HG03457 (cell line): ENCODE results near the gene EXOSC10.

ENCODE experiments used
- ATAC-seq: cut with Tn5 transposase; IDR thresholded peaks from one replicate; pipeline ENCODE4 v1.9.1; 2021; ENCODE audit warnings: moderate number of reproducible peaks; ENCODE audit not compliant: unreplicated experiment

The EXOSC10 gene

DNA sequence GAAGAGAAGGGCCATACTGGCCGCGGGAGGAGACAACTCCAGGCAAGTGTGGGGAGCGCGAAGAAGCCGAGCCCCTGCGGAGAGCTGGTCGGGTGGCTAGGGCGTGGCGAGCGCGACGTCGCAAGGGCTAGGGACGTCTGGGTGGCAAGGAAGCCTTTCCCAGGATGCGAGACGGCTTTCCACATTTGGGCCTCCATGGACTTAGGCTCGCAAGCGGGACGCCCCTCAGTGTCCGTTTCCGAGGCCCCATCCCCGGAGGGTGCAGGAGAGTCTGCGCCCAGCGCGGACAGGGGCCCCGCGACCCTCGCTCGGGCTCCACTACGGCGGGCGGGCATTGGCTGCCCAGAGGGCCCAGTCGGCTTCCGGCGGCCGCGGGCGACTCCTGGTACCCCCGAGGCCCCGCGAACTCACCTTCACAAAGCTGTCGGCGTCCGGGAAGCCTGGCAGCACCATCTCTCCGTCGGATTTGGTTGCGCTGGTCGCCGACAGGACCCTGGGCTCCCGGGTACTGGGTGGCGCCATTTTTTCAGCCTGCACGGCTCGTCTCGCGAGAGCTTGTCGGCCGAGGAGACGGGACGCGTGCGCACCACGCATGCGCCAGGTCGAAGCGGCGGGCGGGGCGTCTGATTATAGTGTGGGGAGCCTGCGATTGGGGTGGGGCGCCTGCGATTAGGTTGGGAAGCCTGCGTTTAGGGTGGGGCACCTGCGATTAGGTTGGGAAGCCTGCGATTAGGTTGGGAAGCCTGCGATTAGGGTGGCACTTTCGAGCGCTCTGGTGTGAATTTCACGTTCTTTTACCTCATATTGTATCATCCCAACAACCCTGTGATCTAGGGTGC is at the start of gene EXOSC10:
EXOSC10 (minus strand) TSS at position 560 of the 839 bp plus-strand sequence; CDS start at position 522, 38 bp downstream.
- ATAC-seq, result peak; percentile 66

- no peak for ATAC-seq
These were observed 47.6 kb upstream of the EXOSC10 start for GRCh38 chr1:11147197-11147770.

GRCh38 chr1:11145741-11146140 is 46.1 kb upstream of the EXOSC10 start:
- ATAC-seq, result no peak

DNA sequence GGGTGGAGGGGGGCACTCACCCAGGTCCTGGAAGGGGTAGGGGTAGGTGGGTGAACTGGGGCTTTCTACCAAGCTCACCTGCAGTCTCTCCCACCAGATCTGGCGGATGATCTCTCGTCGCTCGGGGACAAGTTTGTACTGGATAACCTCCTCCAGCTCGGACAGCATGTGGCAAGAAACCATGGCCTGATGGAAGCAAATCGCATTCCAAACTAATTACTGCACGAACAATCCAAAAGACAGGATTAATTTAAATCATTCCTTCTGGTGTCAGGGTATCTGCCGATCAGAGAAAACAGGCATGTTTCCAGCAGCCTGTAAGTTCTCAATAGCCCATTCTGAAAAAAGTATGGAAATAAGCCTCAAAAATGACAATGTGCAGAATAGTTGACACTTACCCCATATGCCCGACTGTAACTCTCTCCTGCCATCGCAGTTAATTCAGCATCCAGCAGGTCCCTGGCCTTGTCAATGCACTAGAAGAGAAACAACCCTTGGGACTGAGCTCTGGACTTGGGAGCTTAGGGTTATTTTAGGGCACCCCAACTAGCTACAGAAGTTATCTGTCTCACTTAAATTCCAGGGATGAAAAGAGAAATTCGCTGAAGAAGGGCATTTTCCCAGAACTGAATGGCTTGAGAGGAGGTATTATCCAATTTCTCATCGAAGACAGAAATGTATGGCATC is 45.0 kb upstream of the EXOSC10 start:
- ATAC-seq, result no peak

- ATAC-seq, result no peak
These were observed 44.2 kb upstream of the EXOSC10 start for GRCh38 chr1:11143907-11144306.

- ATAC-seq, result no peak
These were observed 43.7 kb upstream of the EXOSC10 start for GRCh38 chr1:11143401-11143800.

DNA sequence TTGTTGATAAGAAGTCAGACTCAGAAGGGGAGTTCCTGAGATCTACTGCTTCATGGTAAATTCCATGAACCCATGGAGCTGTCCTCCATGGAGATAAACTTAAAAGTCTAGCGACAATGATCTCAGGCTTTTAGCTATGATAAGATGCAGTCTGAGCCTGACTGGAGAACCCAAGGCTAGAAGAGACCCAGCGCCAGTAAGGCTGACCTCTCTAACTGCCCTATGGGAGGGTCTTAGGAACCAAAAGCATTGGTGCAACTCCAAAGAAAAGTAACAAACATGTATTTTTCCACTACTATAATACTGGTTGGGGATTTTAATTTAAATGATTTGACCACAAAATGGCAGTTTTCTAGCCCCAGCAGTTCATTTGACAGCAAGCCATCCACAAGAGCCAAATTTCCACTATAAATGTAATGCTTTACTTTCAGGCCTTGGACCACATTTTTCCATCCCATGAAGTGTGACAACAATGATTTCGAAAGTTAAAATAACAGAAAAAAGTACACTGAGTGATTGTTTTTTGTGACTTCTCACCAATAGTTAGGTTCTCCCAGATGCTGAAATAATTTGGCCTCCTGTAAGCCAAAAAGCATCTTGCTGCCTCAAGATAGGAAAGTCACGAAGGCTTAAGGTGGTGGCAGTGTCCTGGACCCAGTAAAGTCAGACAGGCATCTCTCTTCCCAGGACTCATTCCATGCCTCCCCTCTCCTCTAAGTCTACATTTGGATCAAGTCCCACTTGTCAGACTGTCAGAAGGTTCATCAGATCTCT is 43.1 kb upstream of the EXOSC10 start:
- no peak for ATAC-seq

DNA sequence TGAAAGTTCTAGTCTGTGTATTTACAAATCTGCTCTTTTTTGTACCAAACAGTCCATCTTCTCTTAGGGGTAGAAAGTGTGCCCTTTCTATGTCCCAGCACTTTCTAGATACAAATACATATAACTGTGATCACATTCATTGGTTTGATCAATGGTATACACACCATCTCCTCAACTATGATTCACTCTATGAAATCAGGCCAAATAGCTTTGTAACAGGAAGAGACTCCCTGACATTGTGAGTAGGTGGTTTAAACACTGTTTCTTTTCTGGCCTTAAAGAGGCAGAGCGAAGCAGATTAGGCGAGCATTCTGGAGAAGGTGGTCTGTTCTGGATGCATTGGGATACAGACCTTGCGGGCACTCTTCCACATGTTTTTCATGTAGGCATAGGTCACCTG is 39.3 kb upstream of the EXOSC10 start:
- no peak for ATAC-seq

GRCh38 chr1:11138029-11138428 is 38.4 kb upstream of the EXOSC10 start:
- ATAC-seq, result no peak

GRCh38 chr1:11134898-11135266 is 35.2 kb upstream of the EXOSC10 start:
- ATAC-seq, result no peak

DNA sequence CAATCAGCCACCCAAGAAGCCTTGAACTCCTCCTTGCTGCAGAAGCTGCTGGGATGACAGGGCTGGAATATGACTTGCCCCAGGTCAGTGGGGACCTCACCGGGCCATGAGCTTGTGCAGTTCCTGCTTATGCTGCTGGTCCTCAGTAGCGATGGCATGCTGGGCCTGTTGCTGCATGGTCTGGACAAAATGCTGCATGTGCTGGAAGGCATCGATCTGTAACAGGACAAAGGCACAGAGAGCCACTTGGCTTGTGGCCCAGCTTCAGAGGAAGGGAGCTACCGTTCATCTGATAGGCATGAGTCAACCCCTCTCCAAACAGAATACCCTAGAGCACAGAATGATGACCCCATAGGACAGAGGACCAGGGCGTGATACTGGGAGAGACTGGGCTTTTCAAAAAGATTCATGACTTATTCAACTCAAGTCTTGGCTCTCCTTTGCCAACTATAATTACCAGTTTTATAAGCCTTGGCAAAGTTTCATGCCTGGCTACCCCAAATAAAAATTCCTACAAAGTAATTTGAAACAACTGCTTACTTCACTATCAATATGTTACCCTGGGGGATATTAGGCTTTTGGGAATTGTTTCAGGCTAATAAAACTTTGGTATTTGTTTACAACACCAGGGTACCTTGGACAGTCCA is 34.7 kb upstream of the EXOSC10 start:
- no peak for ATAC-seq

GRCh38 chr1:11132563-11133293 is 33.1 kb upstream of the EXOSC10 start:
- no peak for ATAC-seq

GRCh38 chr1:11131816-11132215 is 32.1 kb upstream of the EXOSC10 start:
- no peak for ATAC-seq

GRCh38 chr1:11130406-11130805 is 30.7 kb upstream of the EXOSC10 start:
- ATAC-seq, result no peak

- no peak for ATAC-seq
These were observed 30.2 kb upstream of the EXOSC10 start for GRCh38 chr1:11129649-11130390.

- no peak for ATAC-seq
These were observed 26.9 kb upstream of the EXOSC10 start for GRCh38 chr1:11126569-11126968.

- no peak for ATAC-seq
These were observed 26.3 kb upstream of the EXOSC10 start for GRCh38 chr1:11125931-11126330.

DNA sequence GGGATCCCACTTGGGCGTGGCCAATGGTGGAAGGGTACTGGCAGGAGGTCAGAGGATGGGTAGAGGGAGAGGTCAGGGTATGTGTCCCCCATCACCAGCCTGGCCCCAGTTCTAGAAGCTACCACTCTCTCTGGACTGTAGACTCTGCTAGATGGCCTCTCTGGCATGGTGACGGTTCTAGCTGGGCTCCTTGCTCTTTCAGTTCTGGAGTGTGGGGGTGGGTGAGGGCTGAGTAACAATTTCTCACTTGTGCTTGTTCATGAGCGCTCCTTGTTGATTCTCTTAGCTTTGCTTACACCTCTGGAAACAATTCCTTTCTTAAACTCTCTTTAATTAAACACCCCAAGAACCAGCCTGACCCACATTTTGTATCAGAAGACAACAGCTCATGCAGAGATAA is 25.3 kb upstream of the EXOSC10 start:
- no peak for ATAC-seq

GRCh38 chr1:11116318-11116717 is 16.6 kb upstream of the EXOSC10 start:
- ATAC-seq, result no peak
